Measurements from ENCODE around the gene NLGN1. TPM values are rescaled to one million over a fixed set of nuclear protein-coding genes. Genes with fewer than 3 reads are reported as not detected.

NLGN1 gene
- total RNA-seq, 1 experiment from 2014 or later = 0.85 TPM

DNA sequence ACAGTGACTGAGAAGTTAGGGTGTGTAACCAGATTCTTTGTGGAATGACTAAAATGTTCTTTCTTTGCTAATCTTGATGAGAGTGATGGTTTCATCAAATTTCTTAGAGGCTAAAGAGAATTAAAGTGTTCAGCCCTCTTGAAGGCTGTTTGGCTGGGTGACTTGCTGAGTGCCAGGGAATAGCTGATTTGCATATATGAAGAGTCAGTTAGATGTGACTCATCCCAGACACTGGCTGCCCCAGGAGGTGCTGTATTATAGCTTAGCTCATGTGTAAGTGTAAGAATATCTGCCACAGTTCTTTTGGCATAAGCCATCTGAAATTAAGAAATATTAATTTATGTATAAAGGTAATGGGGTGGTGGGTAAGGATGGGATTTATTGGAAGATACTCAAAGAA, 535.1 kb downstream of the NLGN1 start:
- H3K27me3 ChIP-seq (ENCODE audit: control insufficient read depth, insufficient read depth, low read length) = no peaks in the 10 kb centered on the region
- H3K27ac ChIP-seq (ENCODE audit: low read length) = no peak overlapping the region
- H3K4me3 ChIP-seq (ENCODE audit: low read depth in 2 of 2, low read length in 2 of 2) = no peak overlapping the region
- no peak for DNase-seq (ENCODE audit: low read depth, low spot score)
- BruUV-seq (replicated peaks) = no TSS peak
- intact Hi-C loops (cut with micrococcal nuclease; ENCODE audit: unreplicated experiment) = no loop called here
- H3K9me3 ChIP-seq (ENCODE audit: control insufficient read depth, insufficient read depth, low read depth, low read length) = no peaks in the 10 kb centered on the region
- no peak for ATAC-seq
- CTCF ChIA-PET = no interaction called here
- TF ChIP-seq TCF7L2 (IDR thresholded peaks at IDR 0.05; ENCODE audit: low read depth, low read length) = no peak
- no peak for TF ChIP-seq SIN3A (IDR thresholded peaks at IDR 0.05; ENCODE audit: borderline replicate concordance, insufficient read depth, low read depth, low read length)
- TF ChIP-seq POLR2AphosphoS5 (IDR thresholded peaks at IDR 0.05; ENCODE audit: low read depth, low read length) = no peak
- no peak for TF ChIP-seq REST (IDR thresholded peaks at IDR 0.05; ENCODE audit: insufficient read depth in 1 of 2, low read depth in 2 of 2, low read length in 1 of 2)
- TF ChIP-seq, protein P1, sequence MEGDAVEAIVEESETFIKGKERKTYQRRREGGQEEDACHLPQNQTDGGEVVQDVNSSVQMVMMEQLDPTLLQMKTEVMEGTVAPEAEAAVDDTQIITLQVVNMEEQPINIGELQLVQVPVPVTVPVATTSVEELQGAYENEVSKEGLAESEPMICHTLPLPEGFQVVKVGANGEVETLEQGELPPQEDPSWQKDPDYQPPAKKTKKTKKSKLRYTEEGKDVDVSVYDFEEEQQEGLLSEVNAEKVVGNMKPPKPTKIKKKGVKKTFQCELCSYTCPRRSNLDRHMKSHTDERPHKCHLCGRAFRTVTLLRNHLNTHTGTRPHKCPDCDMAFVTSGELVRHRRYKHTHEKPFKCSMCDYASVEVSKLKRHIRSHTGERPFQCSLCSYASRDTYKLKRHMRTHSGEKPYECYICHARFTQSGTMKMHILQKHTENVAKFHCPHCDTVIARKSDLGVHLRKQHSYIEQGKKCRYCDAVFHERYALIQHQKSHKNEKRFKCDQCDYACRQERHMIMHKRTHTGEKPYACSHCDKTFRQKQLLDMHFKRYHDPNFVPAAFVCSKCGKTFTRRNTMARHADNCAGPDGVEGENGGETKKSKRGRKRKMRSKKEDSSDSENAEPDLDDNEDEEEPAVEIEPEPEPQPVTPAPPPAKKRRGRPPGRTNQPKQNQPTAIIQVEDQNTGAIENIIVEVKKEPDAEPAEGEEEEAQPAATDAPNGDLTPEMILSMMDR (IDR thresholded peaks at IDR 0.05) = no peak
- POLR2A ChIA-PET = no interaction called here
- H3K36me3 ChIP-seq (ENCODE audit: control insufficient read depth, insufficient read depth, low read length) = no peaks in the 10 kb centered on the region
- in situ Hi-C loops (cut with HindIII; ENCODE audit: low pct_unique_long_range_greater_than_20kb, low sequenced_read_pairs) = no loop called here
- H3K4me1 ChIP-seq (ENCODE audit: control insufficient read depth, insufficient read depth, low read length) = no peaks in the 10 kb centered on the region

DNA sequence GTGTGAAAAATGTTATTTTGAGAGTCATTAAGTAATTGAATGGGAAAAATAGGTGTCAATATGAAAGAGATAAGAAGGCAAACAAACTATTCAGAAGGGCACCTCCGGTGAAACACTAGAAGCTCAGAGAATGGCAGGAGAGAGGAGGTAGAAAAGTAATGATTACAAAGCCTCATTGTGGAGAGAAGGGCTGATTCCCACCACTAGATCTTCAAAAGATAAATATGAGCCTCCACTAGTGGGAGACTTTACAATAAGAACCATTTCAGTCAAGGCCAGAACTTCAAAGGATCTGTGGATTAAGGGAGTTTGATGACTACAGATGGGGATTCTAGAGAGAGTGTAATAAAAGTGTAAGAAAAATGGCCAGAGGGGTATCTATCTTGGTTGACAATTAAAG, 535.6 kb downstream of the NLGN1 start:
- POLR2A ChIA-PET = no interaction called here
- ATAC-seq (no peak), DNase-seq (ENCODE audit: low read depth, low spot score) (no peak)
- intact Hi-C loops (cut with micrococcal nuclease; ENCODE audit: unreplicated experiment) (no loop called here), in situ Hi-C loops (cut with HindIII; ENCODE audit: low pct_unique_long_range_greater_than_20kb, low sequenced_read_pairs) (no loop called here)
- Histone ChIP-seq H3K4me1 (ENCODE audit: control insufficient read depth, insufficient read depth, low read length) (no peaks in the 10 kb centered on the region), H3K27me3 (ENCODE audit: control insufficient read depth, insufficient read depth, low read length) (no peaks in the 10 kb centered on the region), H3K36me3 (ENCODE audit: control insufficient read depth, insufficient read depth, low read length) (no peaks in the 10 kb centered on the region), H3K4me3 (ENCODE audit: low read depth in 2 of 2, low read length in 2 of 2) (no peak overlapping the region), H3K27ac (ENCODE audit: low read length) (no peak overlapping the region), H3K9me3 (ENCODE audit: control insufficient read depth, insufficient read depth, low read depth, low read length) (no peaks in the 10 kb centered on the region)
- TF ChIP-seq REST (IDR thresholded peaks at IDR 0.05; ENCODE audit: insufficient read depth in 1 of 2, low read depth in 2 of 2, low read length in 1 of 2) (no peak), SIN3A (IDR thresholded peaks at IDR 0.05; ENCODE audit: borderline replicate concordance, insufficient read depth, low read depth, low read length) (no peak), TCF7L2 (IDR thresholded peaks at IDR 0.05; ENCODE audit: low read depth, low read length) (no peak), POLR2AphosphoS5 (IDR thresholded peaks at IDR 0.05; ENCODE audit: low read depth, low read length) (no peak)
- TF ChIP-seq, protein P1 (IDR thresholded peaks at IDR 0.05) = no peak
- CTCF ChIA-PET = no interaction called here
- no TSS peak for BruUV-seq (replicated peaks)

All from Panc1 (cell line).